Measurements from ENCODE around the gene HOXB4.

The HOXB4 gene

DNA sequence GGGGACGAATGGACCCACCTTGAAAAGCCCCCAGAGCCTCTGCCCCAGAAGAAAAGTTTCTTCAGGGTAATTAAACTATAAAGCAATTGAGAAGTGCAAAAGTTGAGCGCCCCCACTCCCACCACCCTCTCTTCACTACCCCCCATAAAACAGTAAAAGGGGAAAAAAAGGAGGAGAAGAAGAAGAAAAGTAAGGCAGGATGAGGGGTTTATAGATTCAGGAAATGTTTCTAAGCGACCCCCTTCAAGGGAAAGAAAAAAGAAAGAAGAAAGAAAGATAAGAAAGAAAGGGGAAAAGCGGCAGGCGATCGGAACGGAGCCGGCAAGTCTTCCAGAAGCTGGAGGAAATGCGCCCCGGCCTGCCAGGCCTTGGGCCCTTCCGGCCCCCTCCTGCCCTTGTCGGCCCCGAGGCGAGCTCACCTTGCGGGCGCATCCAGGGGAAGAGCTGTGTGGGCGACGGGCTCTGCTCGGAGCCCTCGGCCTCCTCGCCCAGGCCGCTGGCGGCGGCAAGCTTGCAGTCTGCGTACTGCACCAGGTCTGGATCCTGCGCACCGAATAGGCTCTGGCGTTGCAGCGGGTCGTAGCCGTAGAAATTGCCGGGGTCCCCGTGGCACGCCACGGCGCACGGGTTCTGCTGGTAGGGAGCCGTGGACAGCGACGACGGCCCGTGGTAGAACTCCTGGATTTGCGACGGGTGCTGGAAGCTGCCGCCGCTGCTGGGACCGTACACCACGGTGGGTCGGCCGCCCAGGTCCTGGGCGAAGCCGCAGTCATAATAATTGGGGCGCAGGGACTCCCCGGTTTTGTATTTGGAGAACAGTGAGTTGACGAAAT is 35.9 kb upstream of the HOXB4 start:
- no peak for DNase-seq

DNA sequence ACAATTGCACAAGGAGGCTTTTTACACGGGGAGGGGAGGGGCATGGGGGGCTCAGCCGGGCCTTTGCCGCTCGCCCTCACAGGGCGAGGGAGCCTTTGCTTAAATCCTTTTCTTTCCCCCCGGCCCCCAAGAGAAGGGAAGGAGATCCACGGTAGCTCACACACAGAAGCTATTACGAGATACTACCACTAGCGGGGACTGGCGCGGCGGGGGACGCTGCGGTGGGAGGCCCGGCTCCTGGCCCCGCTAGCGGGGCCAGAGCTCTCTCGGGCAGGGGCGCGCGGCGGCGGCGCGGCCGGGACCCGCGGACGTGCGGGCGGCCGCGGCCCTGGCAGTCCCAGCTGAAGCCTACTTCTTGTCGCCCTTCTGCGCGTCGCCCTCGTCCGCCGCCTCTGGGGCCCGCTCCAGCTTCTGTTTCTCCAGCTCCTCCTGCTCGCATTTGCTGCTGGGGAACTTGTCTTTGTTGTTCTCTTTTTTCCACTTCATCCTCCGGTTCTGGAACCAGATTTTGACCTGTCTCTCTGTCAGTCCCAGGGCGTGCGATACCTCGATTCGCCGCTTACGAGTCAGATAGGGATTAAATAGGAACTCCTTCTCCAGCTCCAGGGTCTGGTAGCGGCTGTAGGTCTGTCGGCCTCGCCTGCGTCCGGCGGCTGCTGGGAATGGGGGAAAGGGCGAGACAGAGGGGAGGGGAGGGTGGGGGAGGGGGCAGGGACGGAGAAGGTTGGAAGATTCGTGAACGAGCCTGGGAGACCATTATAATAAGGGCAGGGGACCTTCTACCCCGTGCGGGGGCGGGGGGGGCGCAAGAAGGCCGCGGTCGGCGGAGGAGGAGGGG is 34.9 kb upstream of the HOXB4 start:
- peak; percentile 80 for DNase-seq

DNA sequence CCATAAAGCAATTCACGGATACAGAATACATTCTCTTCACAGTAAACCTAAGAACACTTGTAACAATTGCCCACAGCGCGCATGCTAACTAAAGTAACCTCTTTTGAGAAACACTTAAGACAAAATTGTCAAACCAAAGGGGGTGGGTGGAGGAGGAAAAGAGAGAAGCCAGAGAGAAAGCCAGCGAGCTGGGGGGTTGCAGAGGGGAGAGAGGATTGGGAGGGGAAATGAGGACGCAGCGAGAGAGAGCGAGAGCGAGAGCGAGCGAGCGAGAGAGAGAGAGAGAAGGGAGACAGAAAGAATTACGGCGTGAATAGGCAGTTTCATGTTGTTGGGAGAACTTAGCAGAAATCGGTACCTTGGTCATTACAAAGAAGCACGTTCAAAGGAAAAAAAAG is 34.3 kb upstream of the HOXB4 start:
- DNase-seq, result peak; percentile 91

DNA sequence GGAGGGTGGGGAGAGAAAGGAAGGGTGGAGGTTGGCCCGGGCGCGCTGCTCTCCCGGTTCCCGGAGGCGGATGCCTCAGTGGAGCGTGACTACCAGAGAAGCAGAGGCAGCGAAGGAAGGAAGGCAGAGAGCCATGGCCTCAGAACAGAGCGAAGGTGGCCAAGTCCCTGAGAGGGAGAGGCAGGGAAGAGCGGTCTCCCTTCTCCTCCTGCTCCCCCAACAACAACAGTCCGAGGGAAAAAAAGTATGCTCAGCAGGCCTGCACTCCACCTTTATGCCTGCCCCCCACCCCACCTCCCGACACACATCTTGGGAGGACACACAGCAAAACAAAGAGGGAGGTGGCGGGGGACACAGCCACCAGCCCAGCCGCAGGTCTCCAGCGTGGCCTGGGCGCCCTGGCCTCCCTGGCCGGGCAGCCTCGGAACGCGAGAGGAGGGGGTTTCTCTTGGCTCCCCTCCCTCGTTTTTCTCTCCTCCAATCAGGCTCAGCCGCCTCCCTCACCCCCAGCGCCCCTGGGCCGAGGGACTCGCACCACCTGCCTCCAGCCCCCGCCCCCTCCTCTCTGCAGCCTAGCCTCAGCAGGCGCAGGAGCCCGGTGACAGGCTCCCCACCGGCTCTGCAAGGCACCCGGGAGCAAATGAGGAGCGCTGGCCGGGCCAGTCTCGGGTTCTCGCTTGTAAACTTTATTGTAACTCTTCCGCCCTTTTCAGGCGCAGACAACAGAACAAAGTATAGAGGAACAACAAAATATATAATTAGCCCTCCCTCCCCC is 33.7 kb upstream of the HOXB4 start:
- peak; percentile 97 for DNase-seq

DNA sequence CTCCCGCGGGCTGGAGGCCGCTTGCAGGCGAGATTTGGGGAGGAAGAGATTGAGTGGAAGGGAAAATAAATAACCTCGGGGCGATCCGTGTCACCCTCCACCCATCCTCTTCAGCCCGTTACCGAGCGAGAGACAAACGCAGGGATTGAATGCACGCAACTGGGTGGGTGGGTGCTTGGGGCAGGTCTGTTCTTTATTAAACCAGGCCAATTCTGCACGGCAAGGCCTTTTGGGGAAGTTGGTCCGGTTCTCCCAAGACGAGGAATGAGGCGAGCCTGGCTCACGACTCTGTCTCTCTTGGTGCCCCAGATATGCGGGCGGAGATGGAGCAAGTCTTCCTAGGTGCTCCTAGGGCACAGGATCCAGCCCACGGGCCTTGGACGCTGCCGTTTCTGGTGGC is 33.1 kb upstream of the HOXB4 start:
- DNase-seq, result peak; percentile 82

DNA sequence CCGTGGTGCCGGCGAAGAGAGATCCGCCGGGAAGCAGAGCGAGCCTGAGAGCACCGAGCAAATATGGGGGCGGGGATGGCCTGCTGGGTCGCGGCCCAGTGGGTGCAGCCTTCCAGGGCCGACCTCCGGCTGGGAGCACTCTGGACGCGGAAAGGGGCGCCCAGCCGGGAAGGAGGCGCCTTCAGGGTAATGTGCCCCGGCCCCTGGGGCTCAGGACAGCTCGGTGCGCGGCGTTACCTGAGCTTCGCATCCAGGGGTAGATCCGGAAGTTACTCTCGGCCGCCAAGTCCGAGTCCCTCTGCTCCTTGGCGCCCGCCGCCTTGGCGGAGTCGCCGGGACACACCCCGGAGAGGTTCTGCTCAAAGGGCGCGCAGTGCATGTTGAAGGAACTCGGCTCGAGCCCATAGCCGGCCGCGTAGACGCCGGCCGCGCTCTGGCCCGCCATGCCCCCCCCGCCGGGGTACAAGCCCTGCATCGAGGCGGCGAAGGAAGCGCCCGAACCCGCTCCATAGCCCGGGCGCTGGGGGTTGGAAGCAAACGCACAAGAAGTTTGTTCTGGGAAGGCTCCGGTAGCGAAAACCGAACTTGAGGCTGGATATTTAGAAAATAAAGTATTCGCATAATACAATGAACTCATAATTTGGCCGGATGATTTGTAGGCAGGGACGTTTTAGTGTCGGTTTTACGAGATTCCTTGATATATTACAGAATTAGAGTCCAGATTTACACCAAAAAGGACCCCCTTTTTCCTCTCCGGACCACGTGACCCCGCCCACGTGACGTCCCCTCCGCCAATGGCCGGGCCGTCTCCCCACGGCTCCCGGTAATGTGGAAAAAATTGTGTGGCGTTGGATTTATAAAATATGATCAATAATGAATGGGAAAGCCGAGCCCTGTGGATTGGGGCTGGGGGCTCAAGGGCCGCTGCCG is 32.4 kb upstream of the HOXB4 start, which contains the start of gene HOXB7:
Gene HOXB7, minus strand, starts transcription at position 736 of the 930 bp plus-strand sequence. Its CDS starts 99 bp downstream, at position 637.
- DNase-seq, result peak; percentile 89

DNA sequence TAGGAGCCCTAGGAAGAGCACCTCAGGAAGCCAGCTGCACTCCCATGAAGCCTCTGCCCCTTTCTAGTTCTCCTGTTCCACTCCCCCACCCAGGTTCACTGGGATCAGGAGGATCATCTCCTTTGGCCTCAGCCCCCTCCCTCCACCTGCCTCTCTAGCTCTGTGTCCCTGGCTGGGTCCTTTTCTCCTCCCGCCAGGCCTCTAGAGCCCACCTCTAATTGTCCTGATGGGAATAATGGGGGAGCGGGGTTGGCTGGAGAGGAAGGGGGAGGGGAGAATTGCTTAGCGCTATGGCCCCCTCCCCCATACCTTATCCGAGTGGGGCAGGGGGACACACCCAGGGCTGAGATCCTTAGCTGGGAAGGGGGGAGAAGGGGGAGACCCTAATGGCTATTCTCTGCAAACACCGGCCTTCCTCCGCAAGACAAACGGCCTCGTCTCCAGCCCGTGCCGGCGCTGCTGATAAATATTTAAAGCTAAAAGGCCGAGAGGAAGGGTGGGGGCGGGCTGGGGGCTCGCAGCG is 31.7 kb upstream of the HOXB4 start:
- peak; percentile 73 for DNase-seq

DNA sequence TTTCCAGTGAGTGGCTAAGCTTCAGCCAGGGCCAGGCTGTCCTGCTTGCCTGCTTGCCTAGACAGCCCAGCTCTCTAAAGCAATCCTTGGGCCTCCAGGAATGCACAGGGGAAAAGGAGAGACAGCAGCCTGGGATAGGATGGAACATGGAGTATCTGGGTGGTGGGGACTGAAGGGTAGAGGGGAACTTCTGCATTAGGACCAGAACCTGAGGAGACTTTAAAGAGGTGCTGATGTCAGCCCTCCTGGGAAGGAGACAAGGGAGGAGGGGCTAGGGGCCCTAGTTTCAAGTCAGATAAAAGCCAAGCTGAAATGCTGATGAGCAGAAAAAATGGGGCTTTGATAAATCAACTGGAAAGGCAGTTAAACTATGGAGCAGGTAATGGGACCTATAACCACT is 30.9 kb upstream of the HOXB4 start:
- no peak for DNase-seq

DNA sequence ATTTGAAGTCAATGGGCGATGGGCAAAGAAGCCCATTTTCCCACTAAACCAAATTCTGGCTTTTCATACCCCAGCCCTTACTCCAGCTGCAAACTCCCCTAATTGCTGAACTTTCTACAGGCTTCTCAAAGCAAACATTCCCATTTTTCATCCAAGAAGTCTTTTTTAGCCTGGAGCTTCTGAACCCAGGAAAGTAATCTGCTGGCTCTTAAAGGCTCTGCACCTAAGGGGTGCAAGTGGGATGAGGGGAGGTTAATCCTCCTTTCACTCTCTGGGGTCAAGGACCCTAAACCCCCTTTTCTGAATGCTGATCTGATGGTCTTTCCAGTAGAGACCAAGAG is 30.3 kb upstream of the HOXB4 start:
- DNase-seq, result no peak

DNA sequence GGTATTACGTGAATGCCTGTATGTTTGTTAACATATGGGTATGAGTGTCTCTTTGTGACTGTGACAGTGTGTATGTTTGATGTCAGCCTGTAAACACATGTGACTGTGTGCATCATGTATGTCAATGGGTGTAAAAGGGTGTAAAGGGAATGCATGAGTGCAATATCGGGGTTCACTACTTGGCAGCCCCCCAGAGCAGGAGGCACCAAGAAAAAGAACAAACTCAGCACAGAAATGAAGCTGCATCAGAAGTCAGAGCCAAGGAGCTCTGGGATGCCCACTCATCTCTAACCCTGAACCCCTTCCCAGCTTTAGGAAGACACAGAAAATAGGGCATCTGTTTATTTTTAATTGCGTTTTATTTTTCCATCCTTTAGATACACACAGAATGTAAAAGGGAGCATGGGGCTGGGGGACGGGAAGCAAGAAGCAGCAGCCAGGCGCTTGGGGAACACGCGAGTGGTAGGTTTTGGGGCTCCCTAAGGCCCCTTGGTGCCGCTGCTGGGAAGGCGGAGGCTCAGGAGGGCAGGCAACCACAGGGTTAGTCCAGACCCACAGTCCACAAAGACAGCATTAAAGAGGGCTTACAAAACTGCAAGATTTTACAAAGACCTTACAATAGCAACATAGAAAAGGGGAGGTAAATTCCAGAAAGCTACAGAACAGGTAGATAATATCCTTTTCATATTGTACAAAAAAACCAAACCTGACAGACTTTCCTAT is 28.9 kb upstream of the HOXB4 start:
- no peak for DNase-seq

DNA sequence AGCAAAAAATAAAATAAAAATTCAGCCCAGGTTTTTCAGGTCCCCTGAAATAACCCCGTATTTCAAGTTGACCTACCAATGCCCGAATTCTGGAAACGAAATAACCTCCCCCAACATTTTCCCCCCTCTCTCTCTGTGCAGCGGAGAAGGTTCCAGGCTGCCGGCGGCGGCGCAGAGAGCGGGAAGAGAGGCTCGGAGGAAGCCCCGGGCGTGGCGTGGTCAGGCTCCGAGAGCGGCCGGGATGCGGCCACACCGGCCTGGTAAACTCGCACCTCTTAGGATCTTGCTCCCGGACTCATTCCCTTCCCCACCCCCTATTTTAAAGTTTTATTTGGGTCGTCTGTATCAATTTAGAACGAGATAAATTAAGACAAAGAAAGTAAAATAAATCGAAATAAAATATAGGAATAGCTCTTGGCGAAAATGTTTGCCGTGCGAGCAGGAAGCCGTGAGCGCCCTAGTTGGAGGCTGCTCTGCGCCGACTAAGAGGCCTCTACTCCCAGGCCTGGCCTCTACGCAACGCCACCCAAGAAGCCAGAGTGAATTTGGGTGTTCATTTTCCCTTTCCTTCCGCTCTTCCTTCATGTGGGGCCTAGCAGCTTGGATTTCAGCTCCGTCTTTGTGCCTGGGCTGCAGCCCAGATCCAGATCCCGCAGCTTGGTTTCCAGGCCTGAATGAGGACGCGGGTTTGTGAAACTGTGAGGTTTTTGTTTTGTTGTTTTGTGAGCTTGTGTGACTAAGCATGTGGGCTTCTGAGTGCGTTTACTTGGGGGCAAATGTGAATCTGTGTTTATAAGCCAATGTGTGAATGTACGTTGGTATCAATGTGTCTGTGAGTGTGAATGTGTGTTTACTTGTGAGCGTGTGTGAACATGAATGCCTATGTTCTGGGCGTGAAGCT is 28.1 kb upstream of the HOXB4 start:
- DNase-seq, result no peak

DNA sequence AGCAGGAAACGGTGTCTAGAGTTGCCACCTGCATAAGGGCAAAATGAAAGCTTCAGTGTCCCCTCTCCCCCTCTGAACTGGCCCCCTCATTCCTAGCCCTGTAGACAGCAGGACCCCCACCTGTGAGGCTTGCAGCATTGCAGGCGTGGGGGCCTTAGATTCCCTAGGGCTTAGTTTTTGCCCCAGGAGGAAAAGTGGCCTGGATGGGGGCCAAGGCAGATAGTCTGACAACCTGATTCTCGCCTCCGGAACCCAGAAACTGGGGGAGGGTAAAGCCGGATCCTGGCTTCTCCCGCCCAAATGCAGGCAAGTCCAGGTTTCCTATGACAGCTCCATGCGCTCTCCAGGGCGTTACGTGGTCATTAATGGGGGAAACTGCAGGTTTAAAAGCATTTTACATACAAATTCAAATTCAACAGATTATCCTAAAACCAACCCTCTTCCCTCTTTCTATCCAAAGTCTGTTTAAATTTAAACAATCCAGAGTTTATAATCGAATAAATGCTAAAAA is 27.3 kb upstream of the HOXB4 start:
- DNase-seq, result no peak

DNA sequence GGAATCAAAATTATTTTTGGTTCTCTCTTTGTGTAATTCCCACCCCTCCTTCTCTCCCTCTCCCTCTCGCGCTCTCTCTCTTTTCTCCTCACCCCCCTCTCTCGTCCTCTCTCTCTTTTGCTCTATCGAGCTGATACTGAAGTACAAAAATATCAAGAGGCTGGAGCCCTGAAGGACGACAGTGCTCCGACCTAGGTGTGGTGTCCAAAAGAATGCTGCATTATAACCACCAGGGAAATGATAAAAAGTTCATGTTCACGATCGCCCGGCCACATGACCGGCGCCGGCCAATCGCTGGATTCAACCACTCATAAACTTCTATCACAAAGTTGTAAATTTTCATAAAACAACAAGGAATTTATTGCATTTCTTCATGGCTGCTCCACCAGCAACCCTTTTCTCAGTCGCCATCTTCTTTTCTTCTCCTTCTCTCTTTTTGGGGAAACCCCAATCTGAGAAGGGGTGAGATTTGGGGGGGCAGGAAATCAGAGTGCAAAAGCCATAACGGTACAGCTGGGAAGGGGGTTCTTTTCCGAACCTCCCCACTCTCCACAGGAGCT is 26.7 kb upstream of the HOXB4 start, which contains the start of gene HOXB6:
Gene HOXB6, minus strand, starts transcription at position 217 of the 560 bp plus-strand sequence. CDS start 6,836 bp downstream, outside the sequence.
- no peak for DNase-seq

DNA sequence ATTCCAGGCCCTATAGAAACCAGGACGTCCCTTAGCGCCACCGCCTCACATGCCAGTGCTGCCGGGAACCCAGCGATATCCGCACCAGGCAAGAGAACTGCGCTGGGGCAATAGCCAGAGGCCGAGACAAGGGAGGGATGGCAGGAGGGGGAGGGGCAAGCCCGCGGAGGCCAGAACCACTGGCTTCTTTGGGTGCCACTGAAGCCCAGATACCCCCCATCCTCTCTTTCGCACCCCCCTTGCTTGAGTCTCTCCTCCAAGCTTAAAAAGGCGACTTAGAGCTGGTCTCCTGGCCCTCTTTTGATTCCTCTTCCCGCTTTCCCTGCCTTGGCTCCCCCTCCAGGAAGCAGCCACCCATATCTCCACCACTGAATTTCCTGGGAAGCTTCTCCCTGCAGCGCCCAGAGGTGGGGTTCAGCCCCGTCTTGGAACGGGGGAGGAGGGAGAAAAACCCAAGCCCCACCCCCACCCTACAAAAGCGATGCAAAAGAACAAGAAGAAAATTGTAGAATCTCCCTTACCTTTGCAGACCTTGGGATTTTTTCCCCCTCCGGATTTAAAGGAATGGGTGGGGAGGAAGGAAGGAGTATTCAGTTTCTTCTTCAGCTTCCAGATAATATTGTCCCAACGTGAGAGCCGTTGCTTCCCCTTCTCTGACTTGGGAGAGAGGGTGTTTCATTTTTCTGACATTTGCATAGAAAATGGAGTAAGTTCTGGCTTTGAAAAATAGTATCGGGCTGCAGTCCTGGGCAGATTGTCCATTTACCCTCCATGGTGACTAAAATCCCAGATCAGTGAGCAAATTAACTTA is 26.0 kb upstream of the HOXB4 start:
- peak; percentile 71 for DNase-seq

DNA sequence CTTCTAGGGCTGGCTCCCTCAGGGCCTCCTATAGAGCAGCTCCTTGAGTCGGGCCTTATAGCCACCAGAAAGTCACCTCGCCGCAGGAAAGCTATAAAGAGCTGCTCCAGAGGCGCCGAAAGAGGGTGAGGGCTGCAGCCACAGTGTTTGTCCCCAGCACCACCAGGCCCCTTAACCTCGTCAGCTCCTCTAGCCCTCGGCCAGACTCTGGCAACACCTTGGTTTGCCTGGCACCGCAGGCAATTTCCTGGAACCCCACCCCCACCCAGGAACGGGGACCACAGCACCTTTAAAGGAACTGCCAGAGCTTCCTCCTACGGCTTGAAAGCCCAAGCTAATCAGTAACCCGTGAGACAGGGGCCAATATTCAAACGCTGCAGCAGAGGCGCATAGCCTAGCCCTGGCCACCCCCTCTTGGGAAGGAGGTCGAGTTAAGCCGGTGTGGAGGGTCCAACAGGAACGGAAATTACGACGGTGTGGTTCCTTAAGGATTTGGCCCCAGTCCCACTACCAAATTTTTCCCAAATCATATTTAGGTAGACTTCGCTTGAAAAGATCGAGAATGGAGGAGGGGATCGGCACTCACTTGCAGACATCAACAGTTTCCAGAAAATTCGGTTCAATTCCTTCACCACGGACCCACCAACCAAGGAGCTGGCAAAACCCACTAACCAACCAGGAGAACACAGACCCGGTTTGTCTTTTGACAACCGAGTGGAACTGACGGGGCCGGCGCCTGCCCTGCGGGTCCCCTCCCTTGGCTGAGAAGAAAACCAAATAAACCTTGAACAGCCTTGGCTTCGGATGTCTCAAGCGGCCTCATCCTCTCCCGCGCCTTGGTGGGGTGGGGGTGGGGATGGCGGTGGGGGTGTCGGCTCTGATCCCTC is 23.6 kb upstream of the HOXB4 start:
- DNase-seq, result peak; percentile 21

DNA sequence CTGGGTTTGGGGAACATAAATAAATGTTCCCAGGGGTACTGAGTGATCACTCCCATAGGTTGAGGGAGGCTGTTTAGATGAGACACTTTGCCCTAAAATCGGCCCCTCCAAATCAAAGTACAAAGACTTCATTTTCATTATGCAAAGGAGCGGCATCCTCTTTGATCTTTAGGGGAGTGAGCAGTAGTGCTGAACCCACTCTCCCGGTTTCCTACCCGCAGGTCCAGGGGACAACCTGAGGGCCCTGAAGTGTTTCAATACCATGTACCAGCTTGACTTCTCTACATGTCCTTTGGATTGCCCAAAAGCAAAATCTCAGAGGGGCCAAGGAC is 23.0 kb upstream of the HOXB4 start:
- DNase-seq, result no peak

DNA sequence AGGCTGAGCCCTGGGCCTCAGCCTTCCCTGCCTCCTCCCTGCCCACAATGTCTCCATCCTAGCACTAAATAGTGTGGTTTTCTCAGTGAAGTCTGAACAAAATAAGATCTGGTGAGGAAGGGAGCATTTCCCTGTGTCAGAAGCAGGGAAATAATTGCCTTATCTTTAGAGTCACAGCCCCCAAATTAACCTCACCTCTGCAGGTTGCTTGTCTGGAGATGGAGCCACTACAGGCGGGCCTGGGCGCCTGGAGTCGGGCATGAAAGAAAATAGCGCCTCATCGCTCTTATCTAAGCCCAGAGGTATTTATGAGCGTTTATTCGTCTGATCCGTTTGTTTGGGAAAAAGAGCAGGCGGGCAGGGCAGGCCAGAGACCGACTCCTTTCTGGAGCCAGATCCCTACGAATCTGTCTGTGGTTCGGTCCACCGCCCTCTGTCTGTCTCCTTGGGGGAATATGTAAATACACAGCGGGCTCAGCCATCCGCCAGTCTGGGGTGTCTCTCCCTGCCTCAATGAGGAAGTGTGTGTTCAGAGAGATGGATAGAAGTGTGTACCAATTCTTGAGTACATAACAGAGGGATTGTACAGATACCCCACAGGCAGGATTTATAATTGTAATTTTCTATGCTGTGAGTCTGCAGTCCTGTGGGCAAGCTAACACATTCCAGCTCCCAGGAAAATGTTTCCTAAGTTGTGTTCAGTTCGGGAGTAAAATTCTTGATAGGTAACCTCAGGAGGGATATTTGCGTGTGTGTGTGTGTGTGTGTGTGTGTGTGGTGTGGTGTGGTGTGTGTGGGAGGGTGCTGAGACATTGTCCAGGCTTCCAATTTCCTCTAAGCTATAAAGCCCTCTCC is 22.3 kb upstream of the HOXB4 start:
- DNase-seq, result no peak

Data from NCI-H69 (cell line).